GM15510 (cell line): ENCODE results near the gene MAP3K2.

Source experiments
- POLR2A ChIP-seq: IDR thresholded peaks from 3 replicates; pipeline ENCODE4 v1.6.1; 2011; ENCODE audit warnings: borderline replicate concordance; ENCODE audit not compliant: insufficient read length; ENCODE audit errors: extremely low read depth

Gene MAP3K2

DNA sequence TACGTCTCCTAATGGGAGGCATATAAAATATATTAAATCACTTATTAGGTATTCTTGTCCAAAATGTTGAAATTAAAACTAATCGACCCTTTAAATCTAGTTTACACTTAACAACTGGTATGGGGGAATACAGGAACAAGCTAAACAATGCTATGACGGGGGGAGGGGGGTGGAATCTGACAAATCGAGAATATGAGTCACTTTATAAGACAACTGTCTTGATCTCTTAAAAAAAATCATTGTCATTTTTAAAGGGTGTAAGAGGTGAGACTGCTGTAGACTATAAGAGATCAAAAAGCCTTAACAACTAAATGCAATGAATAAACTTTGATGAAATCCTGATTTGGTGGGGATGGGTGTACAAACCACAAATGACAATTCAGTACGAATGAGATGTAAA lies 6.0 kb downstream of the MAP3K2 start:
- TF ChIP-seq POLR2A, result no peak

GRCh38 chr2:127379712-127380355 lies 7.9 kb downstream of the MAP3K2 start:
- TF ChIP-seq POLR2A, result no peak

- no peak for TF ChIP-seq POLR2A
Measured at GRCh38 chr2:127378720-127379119, 9.1 kb downstream of the MAP3K2 start.

- no peak for TF ChIP-seq POLR2A
Measured at GRCh38 chr2:127377262-127377661, 10.5 kb downstream of the MAP3K2 start.

DNA sequence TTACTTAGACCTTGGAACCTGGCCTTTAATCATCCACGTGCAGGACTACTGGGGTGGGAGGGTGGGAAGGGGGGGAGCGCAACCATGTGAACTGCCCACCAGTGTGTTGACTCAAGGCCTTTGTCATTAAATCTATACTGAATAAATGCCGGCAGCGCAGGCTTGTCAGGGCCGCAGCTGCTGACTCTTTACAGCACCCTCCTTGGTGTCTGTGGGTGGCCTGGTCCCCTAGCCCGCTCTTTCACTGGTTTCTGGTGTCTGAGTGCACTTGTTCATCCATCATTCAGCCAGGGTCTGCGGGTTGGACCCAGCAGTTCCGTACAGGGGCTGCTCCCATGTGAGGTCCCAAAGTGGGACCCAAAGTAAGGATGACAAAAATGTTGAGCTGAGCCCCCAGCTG lies 11.5 kb downstream of the MAP3K2 start:
- TF ChIP-seq POLR2A, result no peak

DNA sequence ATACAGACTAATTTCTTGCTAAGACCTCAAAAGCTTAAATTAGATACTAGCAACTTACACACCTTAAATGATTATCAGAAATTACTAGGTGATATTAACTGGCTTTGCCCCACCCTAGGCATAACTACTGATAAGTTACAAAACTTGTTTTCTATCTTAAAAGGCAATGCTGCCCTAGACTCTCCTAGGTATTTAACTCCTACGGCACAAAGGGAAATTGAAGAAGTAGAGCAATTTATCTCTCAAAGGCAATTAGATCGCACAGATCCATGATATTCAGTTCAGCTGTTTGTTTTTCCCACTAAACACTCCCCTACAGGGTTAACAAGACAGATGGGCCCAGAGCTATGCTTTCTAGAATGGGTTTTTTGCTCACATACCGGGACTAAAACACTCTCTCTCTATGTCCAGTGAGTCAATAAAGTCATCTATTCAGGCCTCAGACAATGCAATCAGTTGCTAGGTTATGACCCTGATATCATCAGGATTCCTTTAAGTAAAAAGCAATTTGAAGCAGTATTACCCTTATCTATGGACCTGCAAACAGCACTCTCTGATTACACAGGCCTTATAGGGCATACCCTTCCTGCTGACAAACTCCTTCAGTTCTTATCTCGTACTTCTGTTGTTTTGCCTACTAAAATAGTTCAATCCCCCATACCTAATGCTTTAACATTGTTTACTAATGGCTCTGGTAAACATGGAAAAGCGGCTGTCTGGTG lies 14.3 kb downstream of the MAP3K2 start:
- TF ChIP-seq POLR2A, result no peak

- no peak for TF ChIP-seq POLR2A
Measured at GRCh38 chr2:127371037-127371436, 16.7 kb downstream of the MAP3K2 start.

DNA sequence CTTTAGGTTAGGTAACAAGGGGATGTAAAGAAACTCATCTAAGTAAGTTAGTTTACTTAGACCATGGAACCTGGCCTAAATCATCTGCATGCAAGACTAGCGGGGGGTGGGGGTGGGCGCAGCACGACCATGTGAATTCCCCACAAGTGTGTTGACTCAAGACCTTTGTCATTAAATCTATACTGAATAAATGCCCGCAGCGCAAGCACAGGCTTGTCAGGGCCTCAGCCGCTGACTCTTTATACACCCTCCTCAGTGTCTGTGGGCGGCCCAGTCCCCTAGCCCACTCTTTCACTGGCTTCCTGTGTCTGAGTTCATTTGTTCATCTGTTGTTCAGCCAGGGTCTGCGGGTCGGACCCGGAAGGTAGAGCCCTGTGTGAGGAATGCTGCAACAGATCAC lies 17.8 kb downstream of the MAP3K2 start:
- TF ChIP-seq POLR2A, result no peak

DNA sequence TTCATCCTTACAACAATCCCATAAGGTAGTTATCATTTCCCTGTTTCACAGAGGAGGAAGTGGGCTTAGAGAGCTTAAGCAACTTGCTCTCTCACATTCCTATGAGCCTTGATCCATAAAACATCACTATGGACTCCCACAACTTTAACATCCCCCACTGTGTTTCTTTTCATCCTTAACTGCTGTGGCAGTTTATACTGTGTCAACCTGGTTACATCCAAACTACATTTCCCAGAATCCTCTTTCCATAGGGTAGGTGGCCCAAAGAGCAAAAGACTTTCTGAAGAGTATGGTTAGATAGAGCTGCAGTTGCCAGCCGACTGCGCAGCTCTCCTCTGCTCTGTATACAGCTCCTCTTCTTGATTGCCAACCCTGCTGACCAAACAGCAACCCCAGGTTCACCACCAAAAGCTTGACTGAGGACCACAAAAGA lies 22.5 kb downstream of the MAP3K2 start:
- TF ChIP-seq POLR2A, result no peak

DNA sequence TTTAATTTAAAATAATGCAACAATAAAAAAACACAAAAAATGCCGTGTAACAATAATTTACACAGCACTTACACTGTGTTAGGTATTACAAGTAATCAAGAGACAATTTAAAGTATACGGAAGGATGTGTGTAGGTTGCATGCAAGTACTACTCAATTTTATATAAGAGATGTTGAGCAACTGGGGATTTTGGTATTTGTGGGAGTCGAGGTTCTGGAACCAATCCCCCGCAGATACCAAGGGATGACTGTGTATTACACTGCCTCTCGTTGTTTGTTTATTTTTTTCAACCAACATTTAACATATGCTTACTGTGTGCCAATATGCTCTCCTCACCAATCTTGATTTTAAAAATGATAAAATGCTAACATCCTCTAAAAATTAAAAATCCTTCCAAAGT lies 24.8 kb downstream of the MAP3K2 start:
- TF ChIP-seq POLR2A, result no peak

DNA sequence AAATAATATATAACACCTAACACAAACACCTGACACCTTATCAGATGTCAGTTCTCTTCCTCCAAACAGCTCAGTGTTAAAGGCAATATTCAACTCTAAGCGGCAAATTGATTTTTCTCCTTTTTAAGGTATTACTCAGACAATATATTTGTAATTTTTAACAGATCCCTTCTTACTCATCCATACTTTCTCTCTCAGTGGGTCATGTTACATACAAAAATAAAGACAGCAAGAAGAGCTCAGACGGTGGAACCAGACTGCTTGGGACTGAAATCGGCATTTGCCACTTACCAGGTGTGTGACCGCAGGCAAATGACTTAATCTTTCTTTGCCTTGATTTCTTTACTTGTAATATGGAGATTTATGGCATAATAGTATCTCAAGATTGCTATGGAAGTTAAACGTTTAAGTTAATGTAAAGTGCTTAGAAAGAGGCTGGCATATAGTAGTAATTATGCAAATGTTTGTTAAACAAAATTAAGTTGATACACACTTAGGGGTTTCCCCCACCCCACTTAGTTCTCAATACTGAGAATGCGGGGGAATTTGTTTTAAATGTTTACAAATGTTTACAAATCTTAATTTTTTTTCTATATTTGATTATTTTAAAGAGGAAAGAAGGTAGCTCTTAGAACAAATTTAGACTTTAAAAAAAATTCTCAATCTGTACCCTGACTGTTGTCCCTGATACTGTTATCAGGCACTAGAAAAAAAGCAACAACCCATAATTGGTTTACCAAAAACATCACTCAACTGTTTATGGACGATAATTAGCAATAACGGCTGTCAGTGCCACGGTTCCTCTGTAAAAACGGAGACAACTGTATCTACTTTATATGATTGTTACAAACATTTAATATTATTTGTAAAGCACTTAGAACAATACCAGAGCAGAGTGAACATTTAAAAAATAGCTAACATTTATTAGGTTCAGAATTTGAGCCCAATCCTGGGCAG lies 25.6 kb downstream of the MAP3K2 start:
- TF ChIP-seq POLR2A, result no peak

DNA sequence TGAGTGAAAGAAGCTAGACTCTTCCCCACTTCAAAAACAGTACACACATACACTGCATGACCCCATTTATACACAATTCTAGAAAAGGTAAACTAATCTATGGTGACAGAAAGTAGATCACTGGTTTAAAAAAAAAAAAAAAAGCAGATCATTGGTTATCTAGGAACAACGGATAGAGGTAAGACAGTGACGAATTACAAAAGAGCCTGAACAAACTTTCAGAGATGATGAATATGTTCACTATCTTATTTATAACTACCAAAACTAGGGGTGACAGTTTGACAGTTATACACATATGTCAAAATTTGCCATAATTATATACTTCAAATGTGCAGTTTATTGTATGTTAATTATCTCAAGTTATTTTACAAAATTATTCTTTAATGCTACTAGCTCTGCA lies 27.5 kb downstream of the MAP3K2 start:
- no peak for TF ChIP-seq POLR2A

DNA sequence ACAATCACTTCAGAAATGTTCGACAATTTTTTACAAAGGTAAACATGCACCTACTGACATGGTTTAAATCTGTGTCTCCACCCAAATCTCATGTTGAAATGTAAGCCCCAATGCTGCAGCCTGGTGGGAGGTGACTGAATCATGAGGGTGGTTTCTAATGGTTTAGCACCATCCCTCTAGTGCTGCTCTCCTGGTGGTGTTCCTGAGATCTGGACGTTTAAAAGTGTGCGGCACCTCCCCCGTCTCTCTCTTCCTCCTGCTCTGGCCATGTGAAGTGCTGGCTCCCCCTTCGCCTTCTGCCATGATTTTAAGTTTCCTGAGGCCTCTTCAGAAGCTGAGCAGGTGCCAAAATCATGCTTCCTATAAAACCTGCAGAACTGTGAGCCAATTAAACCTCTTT lies 28.3 kb downstream of the MAP3K2 start:
- no peak for TF ChIP-seq POLR2A

DNA sequence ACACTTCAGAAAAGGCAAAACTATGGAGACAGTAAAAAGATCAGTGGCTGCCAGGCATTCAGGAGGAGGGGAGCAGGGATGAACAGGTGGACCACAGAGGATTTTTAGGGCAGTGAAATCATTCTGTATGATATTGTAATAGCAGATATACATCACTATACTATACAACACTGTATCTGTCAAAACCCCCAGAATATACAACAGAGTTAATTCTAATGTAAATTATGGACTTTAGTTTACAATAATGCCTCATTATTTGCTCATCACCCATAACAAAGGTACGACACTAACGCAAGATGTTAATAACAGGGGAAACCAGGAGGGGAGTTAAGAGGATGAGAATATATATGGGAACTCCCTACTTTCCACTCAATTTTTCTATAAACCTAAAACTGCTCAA lies 28.8 kb downstream of the MAP3K2 start:
- no peak for TF ChIP-seq POLR2A

- TF ChIP-seq POLR2A, result no peak
Measured at GRCh38 chr2:127358044-127358443, 29.7 kb downstream of the MAP3K2 start.
